ENCODE measurements around the gene AGXT.

DNA sequence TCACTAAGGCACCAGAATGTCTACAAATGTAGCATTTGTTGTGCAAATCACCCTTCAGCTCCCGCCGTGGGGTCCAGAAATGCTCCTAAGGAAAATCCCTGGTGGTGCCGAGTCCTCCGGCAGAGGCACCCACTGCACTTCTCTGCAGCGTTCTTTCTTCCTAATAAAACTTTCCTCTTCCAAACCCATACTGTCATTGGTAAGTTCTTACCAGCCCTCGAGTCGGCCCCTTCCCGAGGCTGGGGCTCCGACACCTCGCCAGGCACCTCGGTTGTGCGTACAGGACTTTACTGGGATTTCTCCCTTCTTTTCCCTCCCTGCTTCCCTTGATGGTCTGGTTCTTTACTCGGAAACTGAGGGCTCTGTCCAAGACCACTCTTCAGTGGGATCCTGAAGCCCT lies 10.3 kb upstream of the AGXT start:
- no peak for TF ChIP-seq POLR2AphosphoS5 (IDR thresholded peaks at IDR 0.05; ENCODE audit: low read depth)
- TF ChIP-seq, protein P1, sequence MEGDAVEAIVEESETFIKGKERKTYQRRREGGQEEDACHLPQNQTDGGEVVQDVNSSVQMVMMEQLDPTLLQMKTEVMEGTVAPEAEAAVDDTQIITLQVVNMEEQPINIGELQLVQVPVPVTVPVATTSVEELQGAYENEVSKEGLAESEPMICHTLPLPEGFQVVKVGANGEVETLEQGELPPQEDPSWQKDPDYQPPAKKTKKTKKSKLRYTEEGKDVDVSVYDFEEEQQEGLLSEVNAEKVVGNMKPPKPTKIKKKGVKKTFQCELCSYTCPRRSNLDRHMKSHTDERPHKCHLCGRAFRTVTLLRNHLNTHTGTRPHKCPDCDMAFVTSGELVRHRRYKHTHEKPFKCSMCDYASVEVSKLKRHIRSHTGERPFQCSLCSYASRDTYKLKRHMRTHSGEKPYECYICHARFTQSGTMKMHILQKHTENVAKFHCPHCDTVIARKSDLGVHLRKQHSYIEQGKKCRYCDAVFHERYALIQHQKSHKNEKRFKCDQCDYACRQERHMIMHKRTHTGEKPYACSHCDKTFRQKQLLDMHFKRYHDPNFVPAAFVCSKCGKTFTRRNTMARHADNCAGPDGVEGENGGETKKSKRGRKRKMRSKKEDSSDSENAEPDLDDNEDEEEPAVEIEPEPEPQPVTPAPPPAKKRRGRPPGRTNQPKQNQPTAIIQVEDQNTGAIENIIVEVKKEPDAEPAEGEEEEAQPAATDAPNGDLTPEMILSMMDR (IDR thresholded peaks at IDR 0.05; ENCODE audit: insufficient read depth, low read length) = no peak
- no peak for TF ChIP-seq SPI1 (IDR thresholded peaks at IDR 0.05; ENCODE audit: borderline replicate concordance, low read depth)
